CD4-positive, alpha-beta T cell (primary cell): ENCODE measurements around the gene NHSL2. TPM values are rescaled to one million over a fixed set of nuclear protein-coding genes. Genes with fewer than 3 reads are reported as not detected.

Experiments used
- ATAC-seq: fragments of 200-7000 bp; cut with Tn5 transposase; one replicate; pipeline ENCODE4 v1.10.0; 2022; ENCODE audit warnings: mild to moderate bottlenecking; ENCODE audit not compliant: poor library complexity
- CTCF ChIA-PET: fragments of 350-600 bp; sonication (Branson Sonifier 250); formaldehyde crosslinking; loops from one replicate; lab custom pipeline; 2021; ENCODE audit warnings: antibody characterized with exemption, inconsistent platforms; lab: Charles Lee
- POLR2A ChIA-PET: fragments of 350-600 bp; sonication (Branson Sonifier 250); formaldehyde crosslinking; loops from one replicate; lab custom pipeline; 2021; ENCODE audit warnings: antibody characterized with exemption, inconsistent platforms; lab: Charles Lee
- DNase-seq, 14 experiments: peaks; one replicate each; pipeline ENCODE4 v3.0.0-alpha.2; 2013 to 2020; ENCODE audit warnings: mixed read lengths in 2 of 14
- H3K27ac ChIP-seq, 2 donors: one replicate each; pipeline versions ENCODE4 v1.5.1 to v1.7.0; 2013; ENCODE audit warnings: low read length in 2 of 2, low read depth in 1 of 2, mild to moderate bottlenecking in 1 of 2
- H3K27me3 ChIP-seq, 2 experiments: 1 replicate in 1 of 2; 2 replicates in 1 of 2; pipeline versions ENCODE4 v1.6.1 to v1.7.0; 2013; ENCODE audit warnings: low read length in 2 of 2, control low read depth in 1 of 2, mild to moderate bottlenecking in 1 of 2, moderate library complexity in 1 of 2; ENCODE audit not compliant: insufficient read depth in 2 of 2, control insufficient read depth in 1 of 2
- H3K36me3 ChIP-seq: one replicate; pipeline ENCODE4 v1.6.1; 2013; ENCODE audit warnings: low read length, control low read depth; ENCODE audit not compliant: insufficient read depth
- H3K4me1 ChIP-seq: one replicate; pipeline ENCODE4 v1.6.1; 2013; ENCODE audit warnings: low read length, control low read depth; ENCODE audit not compliant: insufficient read depth
- H3K4me3 ChIP-seq: one replicate; pipeline ENCODE4 v1.5.1; 2013; ENCODE audit warnings: mild to moderate bottlenecking, low read length, moderate library complexity
- H3K9me3 ChIP-seq, 2 experiments: 1 replicate in 1 of 2; 2 replicates in 1 of 2; pipeline versions ENCODE4 v1.6.1 to v1.7.0; 2013; ENCODE audit warnings: low read length in 2 of 2, mild to moderate bottlenecking in 2 of 2, control low read depth in 1 of 2, moderate library complexity in 1 of 2; ENCODE audit not compliant: control insufficient read depth in 1 of 2, insufficient read depth in 1 of 2
- H3K27ac Mint-ChIP-seq: one replicate; pipeline ENCODE4 v1.8.0; 2020; ENCODE audit warnings: mixed read lengths
- H3K27me3 Mint-ChIP-seq: one replicate; pipeline ENCODE4 v1.8.0; 2021; ENCODE audit warnings: mixed read lengths
- H3K36me3 Mint-ChIP-seq: one replicate; pipeline ENCODE4 v1.8.0; 2021; ENCODE audit warnings: low read depth, mixed read lengths
- H3K4me1 Mint-ChIP-seq: one replicate; pipeline ENCODE4 v1.8.0; 2021; ENCODE audit warnings: low read depth, mixed read lengths
- H3K4me3 Mint-ChIP-seq: one replicate; pipeline ENCODE4 v1.8.0; 2020; ENCODE audit warnings: mild to moderate bottlenecking, mixed read lengths
- H3K9me3 Mint-ChIP-seq: one replicate; pipeline ENCODE4 v1.8.0; 2020; ENCODE audit warnings: mixed read lengths
- intact Hi-C, 2 experiments: fragments of 100-400 bp; cut with DNase I in 1 of 2; cut with micrococcal nuclease in 1 of 2; formaldehyde crosslinking; loops; one replicate each; pipeline versions ENCODE4 v1.15.1 to v1.9.0; 2023 to 2025; cut with DNase I, micrococcal nuclease
- total RNA-seq, 174 experiments: library from RNA in 2 of 174; stranded (reverse) in 2 of 174; gene quantifications; one replicate each; pipeline ENCODE4 v1.2.3 and lab custom pipeline; 2021 to 2026
- TF ChIP-seq, protein P1 (sequence below): fragments of 200-600 bp; IDR thresholded peaks from one replicate; pipeline ENCODE4 v1.8.0; 2022; ENCODE audit warnings: antibody characterized with exemption, mild to moderate bottlenecking

NHSL2 gene
- total RNA-seq, 2 experiments from 2014 or later: 1.3 to 1.5 TPM

DNA sequence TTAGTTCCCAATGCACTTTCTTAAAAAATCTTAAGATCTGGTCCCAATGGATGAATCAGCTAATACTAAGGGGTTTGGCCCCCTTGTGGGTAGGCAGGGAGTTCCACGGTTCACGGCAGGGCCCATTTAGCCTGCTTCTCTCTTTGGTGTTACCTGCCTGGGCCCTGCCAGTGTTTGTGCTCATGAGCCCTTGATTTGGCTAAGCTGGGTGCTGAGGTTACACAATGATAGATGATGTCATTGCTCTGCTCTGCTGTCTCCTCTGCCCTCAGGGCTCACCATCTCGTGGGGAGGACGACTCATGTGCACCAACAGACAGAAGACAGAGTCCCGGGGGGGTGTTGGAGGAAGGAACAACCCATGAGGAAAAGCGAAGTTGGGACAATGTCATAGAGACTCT, 196.7 kb downstream of the NHSL2 start:
- Histone ChIP-seq H3K4me3 (no peak overlapping the region), H3K4me1 (peaks cover 73% of the 10 kb centered on the region), H3K27me3 (no peaks in the 10 kb centered on the region), H3K27ac (no peak overlapping the region), H3K36me3 (peaks cover 7% of the 10 kb centered on the region), H3K9me3 (no peaks in the 10 kb centered on the region)
- CTCF ChIA-PET: interaction anchor here (0.8 to 1.2 kb wide), 3 partner anchors 19 to 89 kb away, joined by 3 to 4 read pairs (median 3); no protein-coding TSS in a partner anchor
- POLR2A ChIA-PET: no interaction called here
- H3K4me1 Mint-ChIP-seq: peaks cover 27% of the 10 kb centered on the region
- DNase-seq (peak in 4 of 14 experiments; percentile 32 to 77 (median 52)), ATAC-seq (peak; percentile 27)
- TF ChIP-seq, protein P1, sequence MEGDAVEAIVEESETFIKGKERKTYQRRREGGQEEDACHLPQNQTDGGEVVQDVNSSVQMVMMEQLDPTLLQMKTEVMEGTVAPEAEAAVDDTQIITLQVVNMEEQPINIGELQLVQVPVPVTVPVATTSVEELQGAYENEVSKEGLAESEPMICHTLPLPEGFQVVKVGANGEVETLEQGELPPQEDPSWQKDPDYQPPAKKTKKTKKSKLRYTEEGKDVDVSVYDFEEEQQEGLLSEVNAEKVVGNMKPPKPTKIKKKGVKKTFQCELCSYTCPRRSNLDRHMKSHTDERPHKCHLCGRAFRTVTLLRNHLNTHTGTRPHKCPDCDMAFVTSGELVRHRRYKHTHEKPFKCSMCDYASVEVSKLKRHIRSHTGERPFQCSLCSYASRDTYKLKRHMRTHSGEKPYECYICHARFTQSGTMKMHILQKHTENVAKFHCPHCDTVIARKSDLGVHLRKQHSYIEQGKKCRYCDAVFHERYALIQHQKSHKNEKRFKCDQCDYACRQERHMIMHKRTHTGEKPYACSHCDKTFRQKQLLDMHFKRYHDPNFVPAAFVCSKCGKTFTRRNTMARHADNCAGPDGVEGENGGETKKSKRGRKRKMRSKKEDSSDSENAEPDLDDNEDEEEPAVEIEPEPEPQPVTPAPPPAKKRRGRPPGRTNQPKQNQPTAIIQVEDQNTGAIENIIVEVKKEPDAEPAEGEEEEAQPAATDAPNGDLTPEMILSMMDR: no peak
- peak overlapping the region; percentile 82 for H3K27ac Mint-ChIP-seq
- H3K36me3 Mint-ChIP-seq: no peaks in the 10 kb centered on the region
- intact Hi-C loops: no loop called here
- no peak overlapping the region for H3K4me3 Mint-ChIP-seq
- H3K27me3 Mint-ChIP-seq: peaks cover 11% of the 10 kb centered on the region
- H3K9me3 Mint-ChIP-seq: no peaks in the 10 kb centered on the region

DNA sequence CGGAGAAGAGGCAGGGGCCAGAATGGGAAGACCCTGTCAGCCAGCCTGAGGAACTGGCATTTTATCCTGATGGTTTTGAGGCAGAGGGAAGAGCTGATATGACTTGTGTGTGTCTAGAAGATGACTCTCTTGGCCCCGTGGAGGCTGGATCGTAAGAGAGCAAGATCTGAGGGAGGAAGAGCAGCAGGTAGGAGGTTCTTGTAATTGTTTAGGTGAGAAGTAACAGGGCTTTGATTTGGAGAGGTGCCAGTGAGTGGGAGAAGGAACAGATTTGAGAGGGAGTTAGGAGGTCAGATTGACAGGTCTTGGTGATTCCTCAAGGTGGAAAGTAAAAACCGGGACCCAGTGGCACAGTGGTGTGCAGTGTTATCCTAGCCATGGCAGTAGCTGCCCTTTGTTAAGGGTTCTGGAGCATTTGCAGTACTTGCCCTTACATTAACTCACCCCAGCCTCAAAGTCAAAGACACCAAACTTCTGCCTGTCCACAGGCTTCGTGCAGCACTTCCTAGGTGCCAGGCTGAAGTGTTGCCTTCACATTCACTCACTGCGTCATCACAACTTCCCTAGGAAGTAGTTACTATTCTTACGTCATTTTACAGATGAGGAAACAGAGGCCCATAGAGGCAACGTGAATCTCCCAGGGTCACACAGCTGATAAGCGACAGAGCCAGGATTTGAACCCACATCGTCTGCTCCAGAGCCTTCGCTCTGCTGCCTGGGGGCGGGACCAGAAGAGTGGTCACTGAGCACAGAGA, 197.4 kb downstream of the NHSL2 start:
- TF ChIP-seq, protein P1: no peak
- CTCF ChIA-PET: interaction anchor here (0.8 to 1.4 kb wide), 4 partner anchors 18 to 90 kb away, joined by 3 to 4 read pairs (median 4); no protein-coding TSS in a partner anchor

DNA sequence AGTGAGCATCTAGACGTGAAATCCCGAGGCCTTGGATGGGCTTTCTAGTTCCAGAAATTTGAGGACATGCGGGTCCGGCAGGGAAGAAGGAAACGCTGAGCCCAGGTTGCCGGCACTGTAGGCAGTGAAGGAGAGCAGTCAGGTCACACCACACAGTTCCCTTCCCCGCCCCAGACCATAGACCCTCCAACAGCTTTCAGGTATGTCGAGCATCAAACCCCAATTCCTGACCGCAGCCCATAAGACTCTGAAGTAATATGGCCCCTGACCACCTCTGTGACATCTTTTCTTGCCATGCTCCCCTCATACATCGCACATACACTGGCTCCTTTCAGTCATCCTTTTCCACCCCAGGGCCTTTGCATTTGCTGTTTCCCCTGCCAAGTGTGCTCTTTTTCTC, 198.0 kb downstream of the NHSL2 start:
- H3K9me3 Mint-ChIP-seq: no peaks in the 10 kb centered on the region
- H3K27me3 Mint-ChIP-seq: peaks cover 11% of the 10 kb centered on the region
- Histone ChIP-seq H3K4me1 (peaks cover 69% of the 10 kb centered on the region), H3K27ac (no peak overlapping the region), H3K27me3 (no peaks in the 10 kb centered on the region), H3K4me3 (no peak overlapping the region), H3K36me3 (peaks cover 7% of the 10 kb centered on the region), H3K9me3 (no peaks in the 10 kb centered on the region)
- H3K4me1 Mint-ChIP-seq: peaks cover 26% of the 10 kb centered on the region
- TF ChIP-seq, protein P1: no peak
- DNase-seq (no peak), ATAC-seq (no peak)
- no peaks in the 10 kb centered on the region for H3K36me3 Mint-ChIP-seq
- ChIA-PET CTCF (interaction anchor here (1.4 kb wide), 1 partner anchor 18 kb away, joined by 4 read pairs; no protein-coding TSS in a partner anchor), POLR2A (no interaction called here)
- no peak overlapping the region for H3K27ac Mint-ChIP-seq
- intact Hi-C loops: no loop called here
- H3K4me3 Mint-ChIP-seq: no peak overlapping the region

More for the DNA sequence above, 197.4 kb downstream of the NHSL2 start:
- Histone ChIP-seq H3K27ac (peak overlapping the region in 1 of 2 donors; percentile 22), H3K36me3 (peaks cover 7% of the 10 kb centered on the region), H3K27me3 (no peaks in the 10 kb centered on the region), H3K4me3 (no peak overlapping the region), H3K9me3 (no peaks in the 10 kb centered on the region), H3K4me1 (peaks cover 69% of the 10 kb centered on the region)
- Mint-ChIP-seq H3K4me3 (no peak overlapping the region), H3K9me3 (no peaks in the 10 kb centered on the region), H3K4me1 (peaks cover 26% of the 10 kb centered on the region), H3K27ac (peak overlapping the region; percentile 82), H3K36me3 (no peaks in the 10 kb centered on the region), H3K27me3 (peaks cover 11% of the 10 kb centered on the region)
- intact Hi-C loops: no loop called here
- POLR2A ChIA-PET: no interaction called here
- ATAC-seq: no peak
- peak in 1 of 14 experiments; percentile 47 for DNase-seq
